HEK293T (cell line): ENCODE measurements around the gene E2F2.

Experiments used
- CTCF ChIA-PET: fragments of 350-600 bp; formaldehyde crosslinking; extraction: SDS; loops from one replicate; lab custom pipeline; 2021; ENCODE audit warnings: antibody characterized with exemption, inconsistent platforms; lab: Yijun Ruan, JAX
- POLR2A ChIA-PET: fragments of 350-600 bp; formaldehyde crosslinking; extraction: SDS; loops from one replicate; lab custom pipeline; 2020; ENCODE audit warnings: antibody characterized with exemption, inconsistent platforms; lab: Yijun Ruan, JAX
- DNase-seq: peaks from one replicate; pipeline ENCODE4 v3.0.0; 2012; ENCODE audit warnings: mixed read lengths; ENCODE audit errors: extremely low spot score
- ARNT ChIP-seq: fragments of 450-650 bp; IDR thresholded peaks from 2 replicates; pipeline ENCODE4 v1.6.1; 2017; ENCODE audit warnings: mild to moderate bottlenecking
- BHLHE40 ChIP-seq: fragments of 450-650 bp; IDR thresholded peaks from 2 replicates; pipeline ENCODE4 v1.6.1; 2016; ENCODE audit warnings: mild to moderate bottlenecking, moderate library complexity, borderline replicate concordance
- CTBP1 ChIP-seq: fragments of 450-650 bp; IDR thresholded peaks from 2 replicates; pipeline ENCODE4 v1.6.1; 2016; ENCODE audit warnings: borderline replicate concordance
- ELF4 ChIP-seq: fragments of 450-650 bp; IDR thresholded peaks from 2 replicates; pipeline ENCODE4 v1.6.1; 2017; ENCODE audit warnings: antibody characterized with exemption
- FOXA1 ChIP-seq: fragments of 450-650 bp; IDR thresholded peaks from 2 replicates; pipeline ENCODE4 v1.6.1; 2016; ENCODE audit warnings: mild to moderate bottlenecking
- FOXK2 ChIP-seq: fragments of 450-650 bp; IDR thresholded peaks from 2 replicates; pipeline ENCODE4 v1.6.1; 2016; ENCODE audit warnings: mild to moderate bottlenecking
- FOXM1 ChIP-seq: fragments of 450-650 bp; IDR thresholded peaks from 2 replicates; pipeline ENCODE4 v1.6.1; 2017; ENCODE audit warnings: mild to moderate bottlenecking, borderline replicate concordance
- HDGF ChIP-seq: fragments of 450-650 bp; IDR thresholded peaks from 2 replicates; pipeline ENCODE4 v1.6.1; 2017; ENCODE audit warnings: antibody characterized with exemption, borderline replicate concordance
- L3MBTL2 ChIP-seq: fragments of 450-650 bp; conservative IDR thresholded peaks from 2 replicates; pipeline ENCODE4 v1.6.1; 2016; ENCODE audit warnings: mild to moderate bottlenecking
- LEF1 ChIP-seq: fragments of 450-650 bp; IDR thresholded peaks from 2 replicates; pipeline ENCODE4 v1.6.1; 2017; ENCODE audit warnings: mild to moderate bottlenecking, borderline replicate concordance
- NFRKB ChIP-seq: fragments of 450-650 bp; IDR thresholded peaks from 2 replicates; pipeline ENCODE4 v1.6.1; 2016; ENCODE audit warnings: mild to moderate bottlenecking, moderate library complexity
- PKNOX1 ChIP-seq: fragments of 450-650 bp; IDR thresholded peaks from 2 replicates; pipeline ENCODE4 v1.6.1; 2016
- SP1 ChIP-seq: fragments of 450-650 bp; IDR thresholded peaks from 2 replicates; pipeline ENCODE4 v1.6.1; 2017
- SUZ12 ChIP-seq: fragments of 450-650 bp; IDR thresholded peaks from 2 replicates; pipeline ENCODE4 v1.6.1; 2016; ENCODE audit warnings: mild to moderate bottlenecking
- TARDBP ChIP-seq: fragments of 450-650 bp; IDR thresholded peaks from 2 replicates; pipeline ENCODE4 v1.6.1; 2016
- ZNF384 ChIP-seq: fragments of 450-650 bp; IDR thresholded peaks from 2 replicates; pipeline ENCODE4 v1.6.1; 2016

Gene E2F2

GRCh38 chr1:23530747-23531561 lies at the start of gene E2F2:
Gene E2F2, minus strand, starts transcription at chr1:23531233. Its CDS starts 440 bp downstream, at chr1:23530793.
- peak; percentile 92 for DNase-seq
- ChIA-PET POLR2A (interaction anchor here (0.7 to 3.3 kb wide), 16 partner anchors 9 to 187 kb away, joined by 3 to 21 read pairs (median 4); partner anchors contain the start of gene HNRNPR), CTCF (interaction anchor here (0.7 to 1.9 kb wide), 5 partner anchors 9 to 106 kb away, joined by 3 to 5 read pairs (median 4); no protein-coding TSS in a partner anchor)
- TF ChIP-seq PKNOX1 (no peak), L3MBTL2 (peak; percentile 93), SUZ12 (no peak), NFRKB (no peak), HDGF (no peak), ARNT (no peak), LEF1 (no peak), FOXK2 (no peak), BHLHE40 (no peak), ZNF384 (peak; percentile 96), CTBP1 (no peak; the same call in 1 of the 2 replicates)

DNA sequence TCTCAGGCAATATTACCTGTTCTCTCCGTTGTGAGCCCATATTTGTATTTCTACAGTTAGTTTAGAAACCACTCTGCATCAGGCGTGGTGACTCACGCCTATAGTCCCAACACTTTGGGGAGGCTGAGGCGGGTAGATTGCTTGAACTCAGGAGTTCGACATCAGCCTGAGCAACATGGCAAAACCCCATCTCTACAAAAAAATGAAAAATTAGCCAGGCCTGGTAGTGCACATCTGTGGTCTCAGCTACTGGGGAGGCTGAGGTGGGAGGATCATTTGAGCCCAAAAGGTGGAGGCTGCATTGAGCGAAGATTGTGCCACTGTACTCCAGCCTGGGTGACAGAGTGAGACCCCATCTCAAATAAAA lies 47.9 kb upstream of the E2F2 start:
- ChIA-PET CTCF (no interaction called here), POLR2A (no interaction called here)
- DNase-seq: no peak
- TF ChIP-seq NFRKB (no peak), FOXM1 (no peak), CTBP1 (no peak), TARDBP (no peak), ELF4 (no peak), SUZ12 (no peak)

DNA sequence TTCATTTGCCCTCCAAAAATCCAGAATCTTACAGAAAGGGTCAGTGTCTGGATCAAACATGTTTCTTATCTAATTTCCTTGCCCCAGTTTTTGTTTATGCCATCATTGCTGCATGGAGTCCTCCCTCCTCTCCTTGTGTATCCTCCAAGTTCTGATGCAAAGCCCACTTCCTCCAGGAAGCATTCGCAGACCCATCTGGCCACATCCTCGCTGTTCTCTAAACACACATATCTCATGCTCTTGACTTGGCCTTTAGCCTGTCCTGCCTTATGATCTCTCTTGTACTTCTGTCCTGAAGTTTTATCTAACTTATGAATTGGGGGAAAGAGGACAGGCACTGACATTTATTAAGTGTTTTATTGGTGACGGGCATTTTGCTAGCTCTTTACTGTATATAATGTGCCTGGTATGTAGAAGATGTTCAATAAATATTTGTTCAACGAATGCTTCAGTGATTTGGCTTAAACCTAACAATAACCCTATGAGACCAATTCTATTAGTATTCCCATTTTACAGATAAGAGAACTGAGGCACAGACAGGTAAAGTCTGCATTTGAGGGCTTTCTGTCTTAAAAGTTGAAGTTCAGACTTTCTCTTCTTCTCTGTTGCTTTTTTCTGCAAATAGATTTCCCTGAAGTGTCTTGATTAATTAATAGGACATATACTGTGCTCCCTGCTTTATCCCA lies 47.4 kb upstream of the E2F2 start:
- POLR2A ChIA-PET: no interaction called here

DNA sequence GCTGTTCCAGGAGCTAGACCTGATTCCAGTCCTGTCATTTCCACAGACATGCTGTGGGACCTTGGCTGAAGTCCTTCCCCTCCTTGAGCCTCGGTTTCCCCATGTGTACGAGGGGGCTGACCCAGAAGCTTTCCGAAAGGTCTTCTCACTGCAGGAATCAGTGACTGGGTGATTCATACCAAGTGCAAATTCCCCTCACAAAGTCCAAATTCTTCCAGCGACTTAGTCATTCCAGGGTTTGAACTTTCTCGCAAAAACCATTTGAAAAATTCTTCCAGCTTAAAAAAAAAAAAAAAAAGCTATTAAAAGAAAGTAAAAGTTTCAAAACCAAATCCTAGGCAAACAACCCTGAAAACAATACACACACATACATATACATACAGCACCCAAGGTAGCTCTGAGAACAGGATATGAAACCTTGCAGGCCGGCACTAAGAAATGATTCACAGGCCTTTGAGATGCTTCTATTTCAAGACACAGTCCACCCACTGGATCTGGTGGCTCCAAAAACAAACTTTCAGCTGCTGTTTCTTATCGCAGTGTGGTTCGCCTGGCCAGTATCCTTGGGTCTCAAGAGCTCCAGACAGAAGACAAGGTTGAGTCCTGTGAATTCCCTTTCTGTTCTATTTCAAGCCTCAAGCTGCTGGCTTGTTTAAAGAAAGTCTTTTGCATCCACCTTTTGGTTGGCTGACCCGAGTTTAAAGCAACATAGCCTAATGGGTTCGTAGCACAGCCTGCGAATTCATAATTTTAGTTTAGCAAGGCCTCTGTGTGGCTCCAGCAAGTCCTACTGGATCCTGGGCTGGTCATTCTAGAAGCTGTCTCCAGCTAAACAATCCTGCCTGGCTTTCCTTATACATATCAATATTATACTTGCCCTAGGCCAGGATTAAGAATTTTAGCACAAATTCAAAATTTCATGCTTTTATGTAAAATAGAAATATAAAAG lies 46.3 kb upstream of the E2F2 start:
- no peak for DNase-seq
- TF ChIP-seq ELF4 (no peak), NFRKB (no peak), TARDBP (no peak), FOXK2 (no peak), L3MBTL2 (no peak), FOXA1 (no peak), ZNF384 (no peak), CTBP1 (no peak), LEF1 (no peak), SUZ12 (no peak), PKNOX1 (no peak)
- ChIA-PET CTCF (interaction anchor here (0.7 to 1.4 kb wide), 5 partner anchors 8 to 60 kb away, joined by 3 to 10 read pairs (median 3); no protein-coding TSS in a partner anchor), POLR2A (interaction anchor here (0.9 to 2.7 kb wide), 3 partner anchors 18 to 166 kb away, joined by 3 to 17 read pairs (median 9); partner anchors contain the start of genes ELOA and ID3)

More for the DNA sequence above, 47.4 kb upstream of the E2F2 start:
- CTCF ChIA-PET: interaction anchor here (1.4 kb wide), 1 partner anchor 59 kb away, joined by 10 read pairs; no protein-coding TSS in a partner anchor
- DNase-seq: no peak
- TF ChIP-seq NFRKB: no peak
- TF ChIP-seq HDGF: no peak
- no peak for TF ChIP-seq ELF4
- no peak for TF ChIP-seq FOXM1
- no peak for TF ChIP-seq CTBP1

GRCh38 chr1:23576338-23577055 lies 45.5 kb upstream of the E2F2 start:
- no peak for DNase-seq
- CTCF ChIA-PET: interaction anchor here (0.7 to 1.4 kb wide), 6 partner anchors 9 to 61 kb away, joined by 3 to 10 read pairs (median 3); no protein-coding TSS in a partner anchor
- TF ChIP-seq L3MBTL2 (no peak), TARDBP (no peak), ELF4 (no peak), ZNF384 (no peak), LEF1 (no peak), SP1 (no peak), HDGF (no peak), NFRKB (no peak), FOXK2 (no peak), CTBP1 (no peak), SUZ12 (no peak), PKNOX1 (no peak), BHLHE40 (no peak), ARNT (no peak), FOXA1 (no peak), FOXM1 (no peak)
- POLR2A ChIA-PET: interaction anchor here (2.3 to 2.7 kb wide), 2 partner anchors 17 to 21 kb away, joined by 9 to 17 read pairs; partner anchors contain the start of gene ID3
